GM18870 (cell line): ENCODE results near the gene AP1S3.
"Not testable (repeated sequence)": the region's sequence is repeated elsewhere in the genome, so short reads cannot be mapped to it uniquely, and the experiment has no call there.

ENCODE experiments used
- ATAC-seq: cut with Tn5 transposase; IDR thresholded peaks from one replicate; pipeline ENCODE4 v1.9.1; 2021; ENCODE audit warnings: moderate library complexity; ENCODE audit not compliant: unreplicated experiment

Gene AP1S3

DNA sequence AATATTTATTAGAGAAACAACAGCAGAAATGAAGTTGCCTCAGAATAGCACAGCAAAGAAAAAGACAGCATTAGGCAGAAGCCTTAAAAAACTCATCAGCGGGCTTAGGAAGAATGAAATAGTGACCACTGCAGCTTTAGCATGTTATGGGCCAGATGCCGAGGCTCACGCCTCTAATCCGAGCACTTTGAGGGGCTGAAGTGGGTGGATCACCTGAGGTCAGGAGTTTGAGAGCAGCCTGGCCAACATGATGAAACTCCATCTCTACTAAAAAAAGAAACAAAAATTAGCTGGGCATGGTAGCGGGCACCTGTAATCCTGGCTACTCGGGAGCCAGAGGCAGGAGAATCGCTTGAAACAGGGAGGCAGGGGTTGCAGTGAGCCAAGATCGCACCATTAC, 32.4 kb downstream of the AP1S3 start:
- no peak for ATAC-seq

DNA sequence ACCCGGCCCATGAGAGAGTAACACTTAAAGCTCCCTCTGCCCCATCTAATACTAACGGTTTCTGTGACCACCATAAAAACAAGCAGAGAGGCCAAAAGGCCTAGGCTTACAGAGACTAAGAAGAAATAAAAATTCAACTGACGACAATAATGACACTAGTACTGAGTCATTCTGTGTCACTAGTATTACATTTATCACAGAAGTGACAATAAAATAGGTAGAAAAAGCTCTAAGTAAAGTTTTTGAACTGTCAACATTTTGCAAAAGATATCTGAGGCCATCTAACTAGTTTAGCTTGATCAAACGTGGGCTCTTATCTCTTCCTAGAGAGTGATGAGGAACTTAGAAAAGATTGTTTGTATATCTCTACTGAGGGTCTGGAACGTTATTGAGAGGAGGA, 35.6 kb downstream of the AP1S3 start:
- ATAC-seq, result no peak

DNA sequence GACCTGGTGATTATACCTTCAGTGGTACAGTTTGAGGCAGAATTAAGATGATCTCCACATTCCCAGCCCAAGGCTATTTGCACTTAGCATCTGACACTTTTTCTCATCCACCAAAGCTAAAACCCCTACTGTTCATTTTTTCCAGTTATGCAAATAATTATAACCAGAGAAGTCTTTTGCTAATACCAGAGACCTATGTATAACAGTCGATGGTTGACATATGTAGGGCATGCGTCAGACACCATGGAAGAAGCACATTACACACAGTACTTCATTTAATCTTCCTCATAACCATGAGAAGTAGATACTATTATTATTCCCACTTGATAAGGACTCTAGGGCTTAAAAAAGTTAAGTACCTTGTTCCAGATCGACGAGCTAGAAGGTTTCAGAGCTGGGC, 36.5 kb downstream of the AP1S3 start:
- peak; percentile 30 for ATAC-seq

DNA sequence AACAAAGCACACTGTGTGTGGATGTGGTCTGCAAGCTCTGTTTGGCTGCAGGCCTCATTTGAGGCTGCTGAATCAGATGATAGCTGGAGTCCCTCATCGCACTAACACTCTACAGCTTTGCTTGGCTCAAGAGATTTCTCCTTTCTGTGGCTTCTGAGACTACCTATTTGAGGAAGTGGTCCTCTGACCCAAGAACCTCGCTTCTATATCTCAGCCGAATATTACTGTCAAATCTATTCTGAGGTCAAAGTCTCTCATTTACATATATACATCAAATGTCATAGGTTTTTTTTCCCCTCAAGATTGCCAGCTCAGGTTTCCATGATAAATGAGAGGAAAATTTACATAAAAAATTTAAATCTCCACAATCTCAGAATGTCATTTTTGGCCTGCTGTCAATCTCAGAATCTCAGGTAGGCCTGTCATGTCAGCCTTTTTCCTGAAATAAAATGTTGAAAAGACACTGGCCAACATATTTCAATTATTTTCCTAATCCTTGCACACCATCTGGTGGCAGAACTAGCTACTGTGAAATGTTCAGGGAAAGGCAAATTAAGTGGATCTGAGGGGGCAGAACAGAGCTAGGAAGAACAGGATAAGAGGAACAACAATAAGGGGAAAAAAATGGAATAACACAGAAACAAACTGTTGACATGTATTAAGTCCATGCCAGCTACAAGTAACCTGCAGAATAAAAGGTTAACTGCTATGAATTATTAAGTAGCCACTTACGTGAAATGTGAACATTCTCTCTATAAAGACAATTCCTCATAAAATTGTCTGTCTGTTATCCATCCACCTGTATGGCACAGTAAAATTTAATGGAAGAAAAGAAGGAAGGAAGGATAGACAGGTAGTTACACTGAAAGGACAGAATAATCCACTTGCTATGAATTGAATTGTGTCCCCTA, 39.3 kb downstream of the AP1S3 start:
- peak; percentile 99 for ATAC-seq

DNA sequence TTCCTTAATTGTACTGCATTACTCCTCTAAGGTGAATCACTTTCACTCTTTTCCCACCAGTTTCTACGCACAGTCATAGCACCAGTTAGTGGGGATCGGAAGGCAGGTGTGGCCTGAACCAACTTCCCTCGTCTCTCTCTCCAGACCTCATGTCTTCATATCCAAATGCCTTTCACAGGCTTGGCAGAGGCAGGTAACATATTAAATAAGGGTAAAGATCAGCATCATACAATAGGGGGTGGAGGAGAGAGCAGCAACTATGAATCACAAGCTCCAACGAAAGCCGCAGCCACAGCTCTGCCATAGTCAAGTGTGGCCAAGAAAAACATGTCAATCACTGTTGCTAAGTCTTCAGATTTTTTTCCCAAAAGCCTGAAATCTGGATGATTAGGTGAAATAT, 40.3 kb downstream of the AP1S3 start:
- ATAC-seq, result no peak

DNA sequence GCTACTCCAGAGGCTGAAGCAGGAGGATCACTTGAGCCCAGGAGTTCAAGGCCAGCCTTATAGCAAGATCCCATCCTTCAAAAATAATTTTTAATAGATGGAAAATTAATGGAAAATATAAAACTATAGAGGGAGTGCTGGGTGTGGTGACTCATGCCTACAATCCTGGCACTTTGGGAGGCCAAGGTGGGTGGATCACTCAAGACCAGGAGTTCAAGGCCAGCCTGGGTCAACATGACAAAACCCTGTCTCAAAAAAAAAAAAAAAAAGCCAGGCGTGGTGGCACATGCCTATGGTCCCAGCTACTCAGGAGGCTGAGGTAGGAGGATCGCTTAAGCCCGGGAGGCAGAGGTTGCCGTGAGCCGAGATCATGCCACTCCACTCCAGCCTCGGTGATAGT, 48.0 kb downstream of the AP1S3 start:
- ATAC-seq, result no peak

DNA sequence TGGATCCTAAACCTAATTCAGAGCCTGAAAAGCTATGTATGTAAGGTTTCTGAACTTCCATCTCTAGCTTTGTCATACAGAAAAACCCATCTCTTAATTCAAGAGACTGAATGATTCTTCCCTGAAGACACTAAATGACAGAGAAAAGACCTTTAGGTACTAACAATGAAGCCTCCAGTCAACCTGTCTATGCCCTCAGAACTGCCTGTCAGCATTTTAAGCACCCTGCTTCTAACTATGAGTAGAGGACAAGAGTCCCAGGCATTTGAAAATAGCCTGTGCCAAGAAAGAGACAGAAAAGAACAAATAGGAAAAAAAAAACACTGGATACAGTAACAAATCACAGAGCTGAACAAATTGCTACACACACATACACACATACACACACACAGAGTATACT, 48.6 kb downstream of the AP1S3 start:
- ATAC-seq, result no peak

DNA sequence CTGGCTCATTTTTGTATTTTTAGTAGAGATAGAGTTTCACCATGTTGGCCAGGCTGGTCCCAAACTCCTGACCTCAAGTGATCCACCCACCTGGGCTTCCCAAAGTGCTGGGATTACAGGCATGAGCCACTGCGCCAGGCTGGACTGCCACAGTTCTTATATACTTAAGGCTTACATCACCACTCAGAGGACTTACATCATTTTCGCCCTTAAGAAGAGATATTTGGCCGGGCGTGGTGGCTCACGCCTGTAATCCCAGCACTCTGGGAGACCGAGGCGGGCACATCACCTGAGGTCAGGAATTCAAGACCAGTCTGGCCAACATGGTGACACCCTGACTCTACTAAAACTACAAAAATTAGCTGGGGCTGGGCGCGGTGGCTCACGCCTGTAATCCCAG, 49.3 kb downstream of the AP1S3 start:
- ATAC-seq, result not testable (repeated sequence)

DNA sequence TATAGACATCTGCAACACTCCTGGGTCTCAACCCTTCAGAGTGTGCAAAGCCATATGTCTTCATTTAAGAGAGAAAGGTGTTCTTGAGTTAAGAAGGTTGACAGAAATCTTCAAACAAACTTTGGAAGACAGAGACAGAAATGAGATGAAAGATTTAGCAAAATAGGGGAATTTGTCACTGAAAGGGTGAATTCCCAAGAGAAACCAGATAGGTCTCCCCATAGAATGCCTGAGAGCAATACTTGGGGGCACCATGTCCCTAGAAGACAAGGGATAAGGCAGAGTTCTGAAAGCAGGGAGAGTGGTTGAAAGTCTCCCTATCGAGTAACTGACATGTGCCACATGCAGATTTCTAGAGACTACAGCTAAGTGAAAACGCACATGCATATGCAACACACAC, 50.0 kb downstream of the AP1S3 start:
- ATAC-seq, result no peak

DNA sequence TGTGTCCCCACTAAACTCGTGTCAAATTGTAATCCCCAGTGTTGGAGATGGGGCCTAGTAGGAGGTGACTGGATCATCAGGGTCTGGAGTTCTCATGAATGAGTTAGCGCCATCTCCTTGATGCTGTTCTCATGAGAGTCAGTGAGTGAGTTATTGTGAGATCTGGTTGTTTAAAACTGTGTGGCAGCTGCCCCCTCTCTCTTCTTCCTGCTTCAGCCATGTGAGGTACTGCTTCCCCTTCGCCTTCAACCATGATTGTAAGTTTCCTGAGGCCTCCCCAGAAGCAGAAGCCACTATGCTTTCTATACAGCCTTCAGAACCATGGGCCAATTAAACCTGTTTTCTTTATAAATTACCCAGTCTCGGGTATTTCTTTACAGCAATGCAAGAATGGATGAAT, 50.4 kb downstream of the AP1S3 start:
- ATAC-seq, result no peak

DNA sequence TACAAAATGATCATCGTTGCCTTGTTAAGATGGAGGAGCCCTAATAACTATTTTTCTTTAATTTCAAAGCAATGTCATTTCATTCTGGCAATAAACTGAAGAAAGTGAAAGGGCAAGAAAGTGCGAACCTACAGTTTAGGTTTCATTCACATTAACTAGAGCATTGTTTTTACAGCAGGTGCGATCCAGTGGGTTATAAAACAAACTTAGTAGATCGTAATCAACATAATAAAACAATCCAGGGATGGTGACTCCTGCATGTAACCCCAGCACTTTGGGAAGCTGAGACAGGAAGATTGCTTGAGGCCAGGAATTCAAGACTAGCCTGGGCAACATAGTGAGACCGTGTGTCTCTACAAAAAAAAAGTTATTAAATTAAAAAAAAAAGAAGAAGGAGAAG, 51.1 kb downstream of the AP1S3 start:
- ATAC-seq, result no peak

DNA sequence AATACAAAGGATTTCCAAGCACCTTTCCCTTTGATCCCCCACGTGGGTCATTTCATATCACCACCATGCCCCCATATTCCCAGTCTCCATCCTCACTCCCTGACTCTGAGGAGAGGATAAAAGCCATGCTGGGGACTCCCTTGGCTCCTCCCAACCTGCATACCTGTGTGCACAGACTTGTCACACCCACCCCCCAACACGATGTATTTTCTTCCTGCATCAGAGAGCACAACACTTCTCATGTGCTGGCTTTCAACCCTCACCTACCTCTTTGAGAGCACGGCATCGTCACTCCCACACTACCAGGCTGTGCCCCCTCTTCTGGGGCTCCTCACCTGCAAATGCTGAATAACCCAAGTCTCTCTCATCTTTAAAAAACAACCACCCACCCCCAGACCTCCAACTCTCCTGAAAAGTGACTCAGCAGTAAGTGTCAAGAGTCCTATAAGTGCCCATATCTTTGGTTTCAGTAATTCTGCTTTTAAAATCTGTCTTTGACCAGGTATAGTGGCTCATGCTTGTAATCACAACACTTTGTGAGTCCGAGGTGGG, 53.1 kb downstream of the AP1S3 start:
- ATAC-seq, result no peak

DNA sequence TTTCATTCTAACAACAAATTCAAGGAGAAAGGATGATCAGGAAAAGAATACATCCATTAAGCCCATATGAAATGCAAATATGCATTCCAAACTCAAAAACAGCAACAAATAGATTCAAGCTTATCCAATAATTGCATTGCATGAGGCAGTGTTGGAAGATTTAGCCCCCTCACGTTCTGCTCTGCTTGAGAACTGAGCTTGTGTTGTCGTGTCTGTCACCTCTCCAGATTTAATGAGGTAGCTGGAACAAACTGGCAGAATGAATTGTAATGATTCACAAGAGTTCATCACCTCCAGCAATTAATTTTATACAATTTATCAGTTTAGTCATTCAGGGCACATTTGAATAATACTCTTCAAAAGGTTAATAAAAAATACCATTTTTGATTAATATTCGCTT, 54.8 kb downstream of the AP1S3 start:
- ATAC-seq, result no peak

DNA sequence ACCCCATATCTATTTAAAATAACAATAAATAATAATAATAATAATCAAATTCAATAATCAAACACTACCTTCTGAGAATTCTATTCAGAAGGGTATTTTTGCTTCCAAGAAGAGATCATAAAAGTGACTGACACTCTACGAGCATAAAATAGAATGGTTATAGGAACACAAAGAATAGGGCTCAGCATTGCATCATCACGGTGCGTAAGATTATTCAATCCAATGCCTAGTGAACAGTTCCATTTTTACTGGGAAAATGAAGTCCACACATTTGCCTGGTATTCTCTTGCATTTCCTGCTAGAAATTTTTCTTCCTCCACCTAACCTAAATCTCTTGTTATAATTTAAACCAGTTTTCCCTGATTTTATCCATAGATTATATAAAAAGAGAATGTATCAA, 55.8 kb downstream of the AP1S3 start:
- ATAC-seq, result no peak

DNA sequence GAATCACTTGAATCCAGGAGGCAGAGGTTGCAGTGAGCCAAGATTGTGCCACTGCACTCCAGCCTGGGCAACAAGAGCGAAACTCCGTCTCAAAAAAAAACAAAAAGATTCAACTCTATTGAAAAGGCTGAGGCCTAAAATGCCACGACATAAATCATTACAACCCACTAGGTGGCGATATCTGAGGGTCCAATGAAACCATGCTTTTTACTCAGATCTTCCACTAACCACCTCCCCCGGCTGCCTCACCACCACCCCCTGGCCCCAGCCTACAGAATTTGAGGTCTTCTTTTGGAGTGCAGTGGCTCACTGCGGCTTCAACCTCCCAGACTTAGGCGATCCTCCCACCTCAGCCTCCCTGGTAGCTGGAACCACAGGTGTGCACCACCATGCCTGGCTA, 57.5 kb downstream of the AP1S3 start:
- no peak for ATAC-seq

DNA sequence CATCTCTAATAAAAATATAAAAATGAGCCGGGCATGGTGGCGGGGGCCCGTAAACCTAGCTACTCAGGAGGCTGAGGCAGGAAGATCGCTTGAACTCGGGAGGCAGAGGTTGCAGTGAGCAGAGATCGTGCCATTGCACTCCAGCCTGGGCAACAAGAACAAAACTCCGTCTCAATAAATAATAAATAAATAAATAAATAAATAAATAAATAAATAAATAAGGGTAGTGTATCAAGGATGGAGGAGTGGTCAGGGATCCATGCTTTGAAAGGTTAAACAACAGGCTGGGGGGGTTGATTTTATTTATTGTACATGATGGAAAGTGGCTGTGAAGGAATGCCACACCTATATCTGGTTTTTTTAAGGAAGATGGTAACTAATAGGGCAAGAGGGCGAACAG, 63.2 kb downstream of the AP1S3 start:
- ATAC-seq, result no peak

DNA sequence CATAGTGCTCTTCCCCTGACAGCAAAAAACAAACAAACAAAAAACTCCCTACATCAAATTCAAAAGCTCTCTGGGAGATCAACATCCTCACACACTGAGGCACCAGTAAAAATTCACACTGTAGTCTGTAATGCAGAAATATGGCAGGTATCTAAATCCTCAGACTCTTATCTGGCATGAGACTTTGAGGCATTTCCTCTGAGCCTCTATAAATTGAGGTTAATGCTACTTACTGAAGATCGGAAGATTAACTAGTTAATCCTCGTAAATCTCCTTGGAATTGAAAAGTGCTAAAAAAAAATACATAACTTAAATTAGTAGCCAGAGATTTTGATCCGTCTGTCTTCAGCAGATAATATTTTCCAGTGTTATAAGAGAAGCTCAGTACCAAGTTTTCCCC, 65.0 kb downstream of the AP1S3 start:
- ATAC-seq, result no peak

DNA sequence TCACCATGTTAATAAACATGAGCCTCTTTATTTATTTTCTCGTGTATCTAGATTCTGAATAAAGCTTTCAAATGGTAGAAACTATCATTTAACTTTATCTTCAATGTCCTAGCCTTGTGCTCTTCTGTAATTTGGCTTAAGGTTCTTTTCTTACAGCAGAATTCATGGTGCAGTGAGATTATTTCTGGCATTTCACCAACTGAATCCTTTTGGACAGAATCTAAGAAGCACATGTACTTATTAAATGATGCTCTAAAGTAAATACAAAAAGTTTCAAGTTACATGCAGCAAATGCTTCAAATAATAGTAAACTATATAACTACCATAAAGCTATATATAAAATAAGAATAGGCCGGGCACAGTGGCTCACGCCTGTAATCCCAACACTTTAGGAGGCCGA, 65.9 kb downstream of the AP1S3 start:
- no peak for ATAC-seq

DNA sequence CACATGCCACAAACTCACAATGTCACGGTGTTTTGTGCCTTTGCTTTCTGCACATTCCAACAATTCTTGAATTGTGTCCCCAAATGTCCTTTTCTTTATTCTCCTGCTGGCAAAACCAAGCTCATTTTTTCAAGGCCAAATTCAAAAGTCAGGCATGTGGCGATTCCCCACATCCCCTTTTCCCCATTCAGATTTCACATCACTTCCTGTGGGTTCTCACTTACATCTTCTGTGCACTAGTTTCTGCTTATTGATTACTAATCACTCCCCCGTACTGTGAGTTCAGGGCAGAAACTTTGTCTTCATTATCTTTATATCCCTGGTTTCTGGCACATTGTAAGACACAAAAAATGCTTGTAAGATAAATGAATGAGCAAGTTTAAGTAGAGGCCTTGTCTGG, 69.2 kb downstream of the AP1S3 start:
- ATAC-seq, result no peak

DNA sequence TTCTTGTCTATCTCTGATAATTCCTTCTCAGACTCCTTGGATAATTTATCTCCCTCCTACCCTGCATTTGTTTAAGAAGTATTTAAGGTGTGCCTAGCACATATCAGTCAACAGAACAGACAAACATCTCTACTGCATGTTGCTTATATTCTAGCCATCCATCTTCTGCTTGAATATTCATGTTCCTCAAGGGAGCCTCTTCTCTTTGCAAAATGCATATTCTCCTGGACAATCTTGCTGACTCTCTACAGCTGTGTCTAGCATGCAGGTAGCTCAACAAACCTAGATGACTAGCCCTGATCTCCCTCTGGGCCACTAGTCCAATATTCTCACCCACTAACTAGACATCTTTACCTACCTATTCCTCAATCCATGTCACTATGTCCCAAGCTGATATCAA, 70.0 kb downstream of the AP1S3 start:
- ATAC-seq, result no peak

DNA sequence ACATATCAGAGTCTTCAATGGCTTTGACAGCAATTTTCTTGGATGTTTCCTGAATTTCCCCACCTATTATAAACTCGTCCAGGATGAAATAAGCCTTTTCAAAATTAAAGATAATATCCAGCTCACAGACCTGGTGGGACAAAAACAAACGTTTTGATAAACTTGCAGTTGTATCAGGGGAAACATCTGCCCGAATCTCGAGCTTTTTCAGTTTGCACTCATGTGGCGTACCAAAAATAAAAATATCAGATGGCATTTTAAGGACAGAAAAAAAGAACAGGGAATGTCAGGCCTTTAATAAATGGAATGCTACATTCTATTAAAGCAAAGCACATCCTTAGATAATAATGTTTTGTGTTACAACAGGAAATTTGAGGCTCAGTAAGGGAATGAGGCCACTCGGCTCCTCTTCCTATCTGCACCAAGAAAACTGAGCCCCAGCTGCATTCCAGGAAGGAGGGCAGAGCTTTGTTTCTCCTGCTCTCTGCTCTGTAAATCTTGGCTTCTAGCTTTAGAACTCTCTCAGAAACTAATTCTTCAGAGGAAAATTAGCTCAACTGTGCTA, 72.1 kb downstream of the AP1S3 start:
- no peak for ATAC-seq

DNA sequence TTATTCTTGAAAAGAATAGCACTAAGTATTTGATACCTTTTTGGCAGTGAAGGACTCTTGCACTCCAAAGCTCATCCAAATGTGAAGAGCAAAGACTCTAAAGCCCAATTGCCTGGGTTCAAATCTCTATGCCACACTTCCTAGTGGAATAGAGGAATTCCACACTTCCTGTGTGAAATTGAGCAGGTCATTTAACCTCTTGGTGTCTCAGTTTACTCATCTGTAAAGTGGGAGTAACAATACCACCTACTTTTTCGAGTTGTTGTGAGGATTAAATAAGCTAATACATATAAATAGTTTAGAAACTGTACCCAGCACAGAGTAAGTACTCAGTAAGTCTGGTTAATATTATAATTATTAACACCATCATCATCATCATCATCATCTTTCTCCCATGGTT, 72.6 kb downstream of the AP1S3 start:
- no peak for ATAC-seq
